Measurements from ENCODE around the gene EDRF1. TPM values are rescaled to one million over a fixed set of nuclear protein-coding genes. Genes with fewer than 3 reads are reported as not detected.
A peak's percentile ranks its signal among the peaks of the same experiment; 100 is the strongest.

Gene EDRF1
- total and polyA plus RNA-seq, 2 of the 13 experiments (the other 11 are each of a cell fraction or from before 2014, with no cell fraction given): 16.9 to 26.7 TPM

DNA sequence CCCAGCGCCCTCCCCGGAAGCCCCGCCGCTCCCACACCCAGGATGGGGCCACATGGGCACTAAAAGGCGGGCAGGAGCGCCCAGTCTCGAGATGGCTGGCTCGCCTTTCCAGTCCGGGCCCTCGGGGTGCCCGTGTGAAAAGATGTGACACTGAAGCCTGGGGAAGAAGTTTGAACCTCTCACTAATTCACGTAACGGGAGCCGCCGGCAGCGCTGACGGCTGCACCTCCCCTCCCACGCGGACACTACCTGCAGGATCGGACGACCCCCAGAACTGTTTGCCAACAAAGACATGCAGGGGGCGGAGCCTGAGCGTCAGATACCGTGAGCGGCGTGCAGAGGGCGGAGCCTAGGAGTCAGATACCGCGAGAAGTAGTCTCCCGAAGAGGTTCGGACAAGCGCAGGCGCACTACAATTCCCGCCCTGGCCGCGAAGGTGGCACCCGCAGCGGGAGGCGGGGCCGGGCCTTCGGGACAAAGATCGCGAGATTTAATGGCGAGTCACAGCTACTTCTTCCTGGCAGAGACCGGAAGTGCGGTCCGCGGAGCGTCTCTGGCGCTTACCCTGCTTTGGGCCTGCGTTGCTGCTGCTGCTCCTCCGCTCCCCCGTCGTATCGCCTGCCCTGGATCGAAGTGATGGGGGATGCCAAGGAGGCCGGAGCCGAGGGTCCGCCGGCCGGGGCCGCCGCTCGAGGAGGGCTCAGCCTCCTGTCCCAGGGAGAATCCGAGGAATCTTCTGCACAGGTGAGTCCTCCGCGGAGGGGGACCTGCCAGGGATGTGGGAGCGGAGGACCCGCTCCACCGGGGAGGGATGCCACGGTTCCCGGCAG lies at the start of gene EDRF1 (continued):
- TF ChIP-seq, protein P1, sequence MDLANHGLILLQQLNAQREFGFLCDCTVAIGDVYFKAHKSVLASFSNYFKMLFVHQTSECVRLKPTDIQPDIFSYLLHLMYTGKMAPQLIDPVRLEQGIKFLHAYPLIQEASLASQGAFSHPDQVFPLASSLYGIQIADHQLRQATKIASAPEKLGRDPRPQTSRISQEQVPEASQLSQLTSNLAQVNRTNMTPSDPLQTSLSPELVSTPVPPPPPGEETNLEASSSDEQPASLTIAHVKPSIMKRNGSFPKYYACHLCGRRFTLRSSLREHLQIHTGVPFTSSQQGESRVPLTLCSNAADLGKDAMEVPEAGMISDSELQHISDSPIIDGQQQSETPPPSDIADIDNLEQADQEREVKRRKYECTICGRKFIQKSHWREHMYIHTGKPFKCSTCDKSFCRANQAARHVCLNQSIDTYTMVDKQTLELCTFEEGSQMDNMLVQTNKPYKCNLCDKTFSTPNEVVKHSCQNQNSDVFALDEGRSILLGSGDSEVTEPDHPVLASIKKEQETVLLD (CRISPR knock-in tag; IDR thresholded peaks at IDR 0.05; ENCODE audit: low read depth): no peak; the same call in 1 of the 2 replicates
- TF ChIP-seq ATF6 (CRISPR knock-in tag; conservative IDR thresholded peaks at IDR 0.05) (no peak), CEBPB (IDR thresholded peaks at IDR 0.05; ENCODE audit: borderline replicate concordance, low read depth, low read length) (no peak), FOXA3 (CRISPR knock-in tag; IDR thresholded peaks at IDR 0.05) (peak; percentile 25; the same call in 1 of the 2 replicates), ZNF567 (CRISPR knock-in tag; IDR thresholded peaks at IDR 0.05; ENCODE audit: borderline replicate concordance) (no peak), ARNT (IDR thresholded peaks at IDR 0.05) (no peak), MYNN (CRISPR knock-in tag; IDR thresholded peaks at IDR 0.05; ENCODE audit: low read depth) (no peak), PAX8 (CRISPR knock-in tag; IDR thresholded peaks at IDR 0.05; ENCODE audit: borderline replicate concordance) (no peak), DNMT3B (CRISPR knock-in tag; conservative IDR thresholded peaks at IDR 0.05) (0 out of 2 replicates have a peak, but pooled peaks have one; percentile 64), EED (CRISPR knock-in tag; IDR thresholded peaks at IDR 0.05) (peak; percentile 79; the same call in 1 of the 2 replicates), KDM4B (CRISPR knock-in tag; IDR thresholded peaks at IDR 0.05) (0 out of 2 replicates have a peak, but pooled peaks have one; percentile 47), ZNF629 (CRISPR knock-in tag; conservative IDR thresholded peaks at IDR 0.05) (no peak; the same call in 1 of the 2 replicates), REPIN1 (CRISPR knock-in tag; IDR thresholded peaks at IDR 0.05; ENCODE audit: borderline replicate concordance, low read depth) (0 out of 2 replicates have a peak, but pooled peaks have one; percentile 49), HMGXB4 (CRISPR knock-in tag; IDR thresholded peaks at IDR 0.05; ENCODE audit: borderline replicate concordance in 1 of 2, low read depth in 1 of 2) (peak; percentile 40 to 71; a peak in 2 of 4 replicates), ZNF282 (IDR thresholded peaks at IDR 0.05; ENCODE audit: partially characterized antibody) (no peak), MED8 (CRISPR knock-in tag; IDR thresholded peaks at IDR 0.05; ENCODE audit: insufficient replicate concordance) (peak; percentile 37), KLF16 (CRISPR knock-in tag; IDR thresholded peaks at IDR 0.05) (peak in 1 of 2 experiments; percentile 31; a peak in 1 of 4 replicates)
- TF ChIP-seq, protein P2, sequence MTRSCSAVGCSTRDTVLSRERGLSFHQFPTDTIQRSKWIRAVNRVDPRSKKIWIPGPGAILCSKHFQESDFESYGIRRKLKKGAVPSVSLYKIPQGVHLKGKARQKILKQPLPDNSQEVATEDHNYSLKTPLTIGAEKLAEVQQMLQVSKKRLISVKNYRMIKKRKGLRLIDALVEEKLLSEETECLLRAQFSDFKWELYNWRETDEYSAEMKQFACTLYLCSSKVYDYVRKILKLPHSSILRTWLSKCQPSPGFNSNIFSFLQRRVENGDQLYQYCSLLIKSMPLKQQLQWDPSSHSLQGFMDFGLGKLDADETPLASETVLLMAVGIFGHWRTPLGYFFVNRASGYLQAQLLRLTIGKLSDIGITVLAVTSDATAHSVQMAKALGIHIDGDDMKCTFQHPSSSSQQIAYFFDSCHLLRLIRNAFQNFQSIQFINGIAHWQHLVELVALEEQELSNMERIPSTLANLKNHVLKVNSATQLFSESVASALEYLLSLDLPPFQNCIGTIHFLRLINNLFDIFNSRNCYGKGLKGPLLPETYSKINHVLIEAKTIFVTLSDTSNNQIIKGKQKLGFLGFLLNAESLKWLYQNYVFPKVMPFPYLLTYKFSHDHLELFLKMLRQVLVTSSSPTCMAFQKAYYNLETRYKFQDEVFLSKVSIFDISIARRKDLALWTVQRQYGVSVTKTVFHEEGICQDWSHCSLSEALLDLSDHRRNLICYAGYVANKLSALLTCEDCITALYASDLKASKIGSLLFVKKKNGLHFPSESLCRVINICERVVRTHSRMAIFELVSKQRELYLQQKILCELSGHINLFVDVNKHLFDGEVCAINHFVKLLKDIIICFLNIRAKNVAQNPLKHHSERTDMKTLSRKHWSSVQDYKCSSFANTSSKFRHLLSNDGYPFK (CRISPR knock-in tag; IDR thresholded peaks at IDR 0.05; ENCODE audit: borderline replicate concordance): peak; percentile 98; the same call in 1 of the 2 replicates
- TF ChIP-seq, protein P3, sequence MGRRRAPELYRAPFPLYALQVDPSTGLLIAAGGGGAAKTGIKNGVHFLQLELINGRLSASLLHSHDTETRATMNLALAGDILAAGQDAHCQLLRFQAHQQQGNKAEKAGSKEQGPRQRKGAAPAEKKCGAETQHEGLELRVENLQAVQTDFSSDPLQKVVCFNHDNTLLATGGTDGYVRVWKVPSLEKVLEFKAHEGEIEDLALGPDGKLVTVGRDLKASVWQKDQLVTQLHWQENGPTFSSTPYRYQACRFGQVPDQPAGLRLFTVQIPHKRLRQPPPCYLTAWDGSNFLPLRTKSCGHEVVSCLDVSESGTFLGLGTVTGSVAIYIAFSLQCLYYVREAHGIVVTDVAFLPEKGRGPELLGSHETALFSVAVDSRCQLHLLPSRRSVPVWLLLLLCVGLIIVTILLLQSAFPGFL (CRISPR knock-in tag; IDR thresholded peaks at IDR 0.05): no peak

Data from HepG2 (cell line).